IPS-20b (cell line): ENCODE results near the gene MROH9.

Experiments
- H3K27ac ChIP-seq: one replicate; pipeline ENCODE4 v1.5.1; 2013; ENCODE audit warnings: low read length
- H3K27me3 ChIP-seq: 2 replicates; pipeline ENCODE4 v1.6.1; 2013; ENCODE audit warnings: mild to moderate bottlenecking, low read length, inconsistent platforms; ENCODE audit not compliant: insufficient read depth
- H3K36me3 ChIP-seq: 2 replicates; pipeline ENCODE4 v1.6.1; 2013; ENCODE audit warnings: low read depth, mild to moderate bottlenecking, inconsistent platforms, low read length, moderate library complexity; ENCODE audit not compliant: insufficient read depth
- H3K4me1 ChIP-seq: 2 replicates; pipeline ENCODE4 v1.6.1; 2013; ENCODE audit warnings: mild to moderate bottlenecking, control low read depth, inconsistent platforms, low read length, moderate library complexity; ENCODE audit not compliant: insufficient read depth
- H3K4me3 ChIP-seq: 2 replicates; pipeline ENCODE4 v1.5.1; 2013; ENCODE audit warnings: mild to moderate bottlenecking, low read length, inconsistent platforms
- H3K9ac ChIP-seq: 2 replicates; pipeline ENCODE4 v1.6.1; 2013; ENCODE audit warnings: low read depth, mild to moderate bottlenecking, inconsistent platforms, low read length, moderate library complexity
- H3K9me3 ChIP-seq: 2 replicates; pipeline ENCODE4 v1.6.1; 2013; ENCODE audit warnings: mild to moderate bottlenecking, low read depth, low read length, inconsistent platforms; ENCODE audit not compliant: insufficient read depth

Gene MROH9

DNA sequence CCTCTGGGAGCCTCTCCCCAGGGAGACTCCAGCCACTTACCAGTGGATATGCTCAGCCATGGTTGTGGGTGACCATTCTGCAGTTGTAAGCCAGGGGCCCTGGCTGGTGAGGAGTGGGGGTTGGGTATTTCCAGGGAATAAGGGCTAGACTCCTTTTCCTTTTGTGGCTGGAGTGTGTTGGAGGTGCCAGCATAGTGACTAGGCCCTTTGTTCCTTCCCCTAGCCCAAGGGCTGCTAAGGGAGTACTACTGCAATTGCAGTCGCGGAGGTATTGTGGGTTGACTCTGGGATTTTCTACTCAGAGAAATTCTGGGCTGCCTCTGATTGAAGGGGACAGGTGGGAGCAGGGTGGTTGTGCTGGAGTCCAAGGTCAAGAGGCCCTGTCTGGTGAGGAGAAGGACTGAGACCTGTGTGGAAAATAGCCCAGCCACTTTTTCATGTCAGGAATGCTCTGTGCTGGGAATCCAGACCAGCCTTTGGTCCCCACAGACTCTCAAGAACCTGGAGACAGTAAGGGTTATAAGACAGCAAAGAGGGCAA, 43.1 kb downstream of the MROH9 start:
- Histone ChIP-seq H3K27ac (no peak overlapping the region), H3K4me1 (no peaks in the 10 kb centered on the region), H3K9me3 (no peaks in the 10 kb centered on the region; the same call in 1 of the 2 replicates), H3K36me3 (no peaks in the 10 kb centered on the region), H3K9ac (no peak overlapping the region; the same call in 1 of the 2 replicates), H3K27me3 (no peaks in the 10 kb centered on the region), H3K4me3 (no peak overlapping the region)

DNA sequence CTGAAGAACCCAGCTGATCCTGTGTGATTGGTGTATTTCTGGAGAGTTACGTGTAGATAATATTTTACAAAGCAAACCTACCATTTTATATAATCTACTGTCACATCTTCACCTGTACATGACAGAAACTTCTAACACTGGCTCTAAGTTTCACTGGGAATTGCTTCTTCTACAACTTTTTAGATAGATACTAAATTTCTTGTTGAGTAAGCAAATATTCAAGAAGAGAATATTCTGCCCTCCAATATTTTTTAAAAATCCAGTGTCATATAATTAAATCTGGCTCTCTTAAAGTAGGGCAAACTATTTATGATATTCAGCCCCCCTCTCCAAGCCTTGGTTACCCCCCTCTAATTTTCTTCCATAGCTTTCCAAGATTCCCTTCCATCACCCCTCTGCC, 50.1 kb downstream of the MROH9 start:
- Histone ChIP-seq H3K4me3 (no peak overlapping the region), H3K36me3 (no peaks in the 10 kb centered on the region), H3K27me3 (no peaks in the 10 kb centered on the region), H3K27ac (no peak overlapping the region), H3K4me1 (no peaks in the 10 kb centered on the region), H3K9me3 (no peaks in the 10 kb centered on the region; the same call in 1 of the 2 replicates), H3K9ac (no peak overlapping the region)

DNA sequence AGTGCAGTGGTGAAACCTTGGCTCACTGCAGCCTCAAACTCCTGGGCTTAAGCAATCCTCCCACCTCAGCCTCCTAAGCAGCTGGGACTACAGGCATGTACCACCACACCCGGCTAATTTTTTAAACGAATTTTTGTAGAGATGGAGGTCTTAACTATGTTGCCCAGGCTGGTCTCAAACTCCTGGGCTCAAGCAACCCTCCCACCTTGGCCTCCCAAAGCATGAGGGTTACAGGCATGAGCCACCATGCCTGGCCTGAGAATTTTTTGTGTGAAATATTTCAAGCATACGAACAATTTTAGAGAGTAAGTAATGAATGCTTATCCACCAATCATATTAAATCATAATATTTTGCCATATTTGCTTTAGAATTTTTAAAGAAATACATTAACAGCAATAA, 51.6 kb downstream of the MROH9 start:
- Histone ChIP-seq H3K36me3 (no peaks in the 10 kb centered on the region), H3K27me3 (no peaks in the 10 kb centered on the region), H3K9me3 (no peaks in the 10 kb centered on the region), H3K9ac (no peak overlapping the region), H3K4me3 (no peak overlapping the region), H3K27ac (no peak overlapping the region), H3K4me1 (no peaks in the 10 kb centered on the region)

DNA sequence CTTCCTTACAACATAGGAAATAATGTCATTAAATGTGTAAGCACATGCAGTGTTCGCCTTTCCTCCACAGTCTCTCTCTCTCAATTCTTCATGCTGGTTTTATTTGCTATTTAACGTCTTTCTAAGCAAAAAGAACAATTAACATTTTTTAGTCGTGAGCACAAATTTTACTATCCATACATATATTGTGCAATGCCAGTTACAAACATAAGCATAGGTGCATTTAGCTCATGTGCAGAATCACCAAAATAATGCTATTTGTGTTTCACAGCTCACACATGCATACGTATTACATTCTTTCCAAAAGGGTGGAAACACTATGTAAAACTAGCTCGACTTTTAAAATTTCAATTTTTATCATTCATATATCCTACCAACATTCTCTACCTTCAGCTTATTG, 52.1 kb downstream of the MROH9 start:
- Histone ChIP-seq H3K27ac (no peak overlapping the region), H3K4me1 (no peaks in the 10 kb centered on the region), H3K4me3 (no peak overlapping the region), H3K9ac (no peak overlapping the region), H3K9me3 (no peaks in the 10 kb centered on the region), H3K36me3 (no peaks in the 10 kb centered on the region), H3K27me3 (no peaks in the 10 kb centered on the region)

DNA sequence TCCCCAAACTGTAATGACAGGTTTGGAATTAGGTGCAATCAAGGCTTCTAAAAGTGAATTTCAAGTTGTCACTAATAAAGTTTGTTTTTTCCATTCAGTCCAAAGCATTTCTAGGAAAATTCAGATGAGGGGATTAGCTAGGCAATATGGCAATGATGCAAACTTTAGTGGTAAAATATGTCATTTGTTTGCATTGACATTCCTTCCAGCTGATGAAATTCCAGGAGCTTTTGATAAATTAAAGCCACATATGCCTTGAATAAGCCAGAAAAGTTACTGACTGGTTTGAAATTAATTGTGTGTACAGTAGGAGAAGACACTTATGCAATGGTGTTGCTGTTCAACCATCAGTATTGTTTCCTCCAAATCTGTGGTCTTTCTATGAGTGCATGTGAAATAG, 57.8 kb downstream of the MROH9 start:
- Histone ChIP-seq H3K4me3 (no peak overlapping the region), H3K4me1 (no peaks in the 10 kb centered on the region), H3K27me3 (no peaks in the 10 kb centered on the region), H3K9me3 (no peaks in the 10 kb centered on the region), H3K9ac (no peak overlapping the region), H3K27ac (no peak overlapping the region), H3K36me3 (no peaks in the 10 kb centered on the region)

DNA sequence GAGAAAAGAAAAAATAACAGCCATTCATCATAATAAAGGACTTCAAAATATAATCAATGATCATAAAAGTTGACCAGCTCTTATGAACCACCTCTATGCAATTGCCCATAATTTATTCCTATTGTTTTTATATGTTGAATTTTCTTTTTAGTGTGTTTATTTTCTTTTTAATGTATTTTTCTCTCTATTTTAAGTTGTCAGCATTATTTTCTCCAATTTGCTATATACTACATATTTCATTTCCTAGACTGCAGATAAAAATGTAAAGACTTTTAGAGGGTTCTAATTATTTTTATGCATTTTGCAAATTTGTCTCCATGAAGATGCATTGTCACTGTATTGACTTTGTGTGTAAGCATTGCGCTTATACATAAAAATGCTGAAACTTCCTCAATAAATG, 58.4 kb downstream of the MROH9 start:
- no peaks in the 10 kb centered on the region for H3K27me3 ChIP-seq
- no peak overlapping the region for H3K9ac ChIP-seq
- H3K4me1 ChIP-seq = no peaks in the 10 kb centered on the region
- no peak overlapping the region for H3K4me3 ChIP-seq
- no peaks in the 10 kb centered on the region for H3K36me3 ChIP-seq
- no peaks in the 10 kb centered on the region for H3K9me3 ChIP-seq
- H3K27ac ChIP-seq = no peak overlapping the region

DNA sequence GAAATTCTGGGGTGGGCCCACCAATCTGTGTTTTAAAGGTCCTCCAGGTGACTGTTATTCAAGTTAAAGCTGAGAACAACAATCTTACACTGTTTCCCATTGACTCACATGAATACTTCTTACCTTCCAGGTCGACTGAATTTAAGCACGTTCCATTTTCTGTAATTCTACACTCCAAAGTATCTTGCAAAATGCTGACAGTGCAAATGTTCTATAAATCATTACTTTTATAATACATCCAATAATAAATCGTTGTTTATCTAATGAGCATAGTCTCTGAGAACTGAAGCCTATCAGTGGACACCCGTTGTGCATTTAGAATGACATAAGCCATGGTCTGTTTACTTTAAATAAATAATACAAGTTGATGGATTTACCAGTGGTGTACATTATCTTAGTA, 79.5 kb downstream of the MROH9 start:
- Histone ChIP-seq H3K4me1 (no peaks in the 10 kb centered on the region), H3K36me3 (no peaks in the 10 kb centered on the region), H3K9me3 (no peaks in the 10 kb centered on the region), H3K4me3 (no peak overlapping the region), H3K9ac (no peak overlapping the region), H3K27ac (no peak overlapping the region), H3K27me3 (no peaks in the 10 kb centered on the region)

DNA sequence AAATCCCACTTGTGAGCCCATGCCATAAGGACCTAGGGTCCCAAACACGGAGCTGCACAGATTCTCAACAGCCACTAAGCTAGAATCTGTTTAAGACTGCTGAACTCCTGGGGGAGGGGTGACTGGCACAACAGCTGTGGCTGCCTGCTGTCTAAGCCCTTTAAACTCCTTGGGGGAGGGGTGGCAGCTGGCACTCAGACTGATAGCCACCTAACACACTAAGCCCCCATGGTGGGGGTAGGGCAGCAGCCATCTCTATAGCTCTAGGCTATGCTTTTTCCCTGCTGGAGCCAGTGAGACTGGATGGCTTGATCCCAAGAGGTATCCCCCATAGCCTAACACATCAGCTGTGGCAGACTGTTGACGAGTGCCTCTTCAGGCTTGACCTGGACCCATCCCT, 82.1 kb downstream of the MROH9 start:
- Histone ChIP-seq H3K9me3 (no peaks in the 10 kb centered on the region), H3K4me1 (no peaks in the 10 kb centered on the region), H3K27me3 (no peaks in the 10 kb centered on the region), H3K4me3 (no peak overlapping the region), H3K27ac (no peak overlapping the region), H3K9ac (no peak overlapping the region), H3K36me3 (no peaks in the 10 kb centered on the region)

DNA sequence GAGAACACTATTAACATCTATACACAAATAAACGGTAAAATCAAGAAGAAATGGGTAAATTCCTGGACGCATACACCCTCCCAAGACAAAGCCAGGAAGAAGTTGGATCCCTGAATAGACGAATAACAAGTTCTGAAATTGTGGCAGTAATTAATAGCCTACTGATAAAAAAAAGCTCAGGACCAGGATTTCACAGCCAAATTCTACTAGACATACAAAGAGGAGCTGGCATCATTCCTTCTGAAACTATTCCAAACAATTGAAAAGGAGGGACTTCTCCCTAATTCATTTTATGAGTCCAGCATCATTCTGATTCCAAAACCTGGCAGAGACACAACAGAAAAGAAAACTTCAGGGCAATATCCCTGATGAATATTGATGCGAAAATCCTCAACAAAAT, 84.6 kb downstream of the MROH9 start:
- no peaks in the 10 kb centered on the region for H3K4me1 ChIP-seq

DNA sequence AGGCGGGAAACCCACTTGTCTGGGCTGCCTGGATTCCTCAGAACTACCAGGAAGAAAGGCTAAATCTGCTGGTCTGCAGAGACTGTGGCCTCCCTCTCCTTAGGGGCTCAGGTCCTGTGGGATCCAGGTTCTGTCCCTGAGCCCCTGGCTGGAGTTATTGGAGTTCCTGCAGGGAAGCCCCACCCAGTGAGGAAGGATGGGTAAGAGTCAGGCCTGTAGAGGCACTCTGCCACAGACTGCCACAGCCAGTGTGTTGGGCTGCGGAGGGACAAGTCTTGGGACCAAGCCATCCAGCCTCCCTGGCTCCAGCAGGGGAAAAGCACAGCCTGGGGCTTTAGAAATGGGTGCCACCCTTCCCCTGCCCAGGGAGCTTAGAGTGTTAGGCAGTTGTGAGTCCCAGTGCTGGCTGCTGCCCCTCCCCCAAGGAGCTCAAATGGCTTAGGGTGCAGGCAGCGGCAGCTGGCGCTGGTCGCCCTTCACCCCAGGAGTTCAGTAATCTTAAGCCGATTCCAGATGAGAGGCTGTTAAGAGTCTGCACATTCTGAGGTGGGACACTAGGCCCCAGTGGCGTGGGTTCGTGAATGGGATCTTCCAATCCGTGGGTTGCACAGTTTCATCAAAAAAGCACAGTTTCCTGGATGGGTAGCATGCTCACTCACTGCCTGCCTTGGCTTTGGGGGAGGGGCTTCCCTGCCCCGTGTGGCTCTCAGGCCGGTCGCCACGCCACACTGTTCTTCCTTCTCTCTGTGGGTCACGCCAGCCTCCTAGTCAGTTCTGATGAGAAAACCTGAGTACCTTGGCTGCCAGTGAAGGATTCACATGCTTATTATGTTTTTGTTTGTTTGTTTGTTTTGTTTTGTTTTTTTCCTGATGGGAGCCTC, 97.7 kb downstream of the MROH9 start:
- Histone ChIP-seq H3K27ac (no peak overlapping the region), H3K9ac (no peak overlapping the region), H3K4me1 (peaks cover 4% of the 10 kb centered on the region; the same call in 1 of the 2 replicates), H3K36me3 (no peaks in the 10 kb centered on the region), H3K4me3 (peak overlapping the region; percentile 10; the same call in 1 of the 2 replicates), H3K27me3 (no peaks in the 10 kb centered on the region), H3K9me3 (no peaks in the 10 kb centered on the region)

More for the DNA sequence above, 84.6 kb downstream of the MROH9 start:
- Histone ChIP-seq H3K9me3 (no peaks in the 10 kb centered on the region), H3K36me3 (no peaks in the 10 kb centered on the region), H3K9ac (no peak overlapping the region), H3K27me3 (no peaks in the 10 kb centered on the region), H3K27ac (no peak overlapping the region), H3K4me3 (no peak overlapping the region)

DNA sequence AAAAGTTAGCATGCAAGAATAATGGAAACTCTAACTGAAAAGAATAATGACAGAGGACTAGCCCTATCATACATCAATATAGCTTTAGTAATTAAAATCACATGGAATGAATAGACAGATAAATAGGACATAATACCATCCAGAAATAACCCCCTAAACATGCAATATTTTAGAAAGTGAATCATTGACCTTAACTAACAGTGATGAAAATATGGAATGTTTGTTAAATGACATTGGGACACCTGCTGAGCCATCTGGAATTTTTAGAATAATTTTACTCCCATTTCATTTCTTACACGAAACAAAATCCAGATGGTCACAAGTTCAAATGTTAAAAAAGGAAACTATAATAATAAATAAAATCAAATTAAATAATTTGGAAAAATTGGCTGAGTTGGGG, 102.3 kb downstream of the MROH9 start:
- Histone ChIP-seq H3K36me3 (no peaks in the 10 kb centered on the region), H3K9ac (no peak overlapping the region), H3K27me3 (no peaks in the 10 kb centered on the region), H3K4me1 (peaks cover 4% of the 10 kb centered on the region; the same call in 1 of the 2 replicates), H3K4me3 (no peak overlapping the region), H3K27ac (no peak overlapping the region), H3K9me3 (no peaks in the 10 kb centered on the region)

DNA sequence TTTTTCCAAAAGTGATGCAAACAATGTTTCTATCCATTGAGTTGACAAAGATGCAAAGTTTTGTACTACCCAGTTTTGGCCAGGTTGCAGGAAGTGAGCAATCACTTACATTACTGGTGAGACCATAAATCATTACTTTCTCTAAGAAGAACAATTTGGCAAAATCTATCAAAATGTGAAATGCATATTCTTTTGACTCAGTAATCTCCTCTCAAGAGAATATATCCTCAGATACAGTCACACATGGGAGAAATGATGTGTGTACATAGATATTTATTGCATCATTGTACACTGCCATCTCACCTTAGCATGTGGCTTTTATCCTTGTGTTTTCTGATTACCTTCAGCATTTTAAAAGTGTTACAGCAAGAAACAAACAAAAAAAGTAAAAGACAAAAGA, 103.0 kb downstream of the MROH9 start:
- Histone ChIP-seq H3K27me3 (no peaks in the 10 kb centered on the region), H3K4me1 (peaks cover 3% of the 10 kb centered on the region; the same call in 1 of the 2 replicates), H3K27ac (no peak overlapping the region), H3K9ac (no peak overlapping the region), H3K4me3 (no peak overlapping the region), H3K9me3 (no peaks in the 10 kb centered on the region), H3K36me3 (no peaks in the 10 kb centered on the region)
